HEK293T (cell line): ENCODE data around the gene ATP9A.

Experiments
- BHLHE40 ChIP-seq: fragments of 450-650 bp; IDR thresholded peaks from 2 replicates; pipeline ENCODE4 v1.6.1; 2016; ENCODE audit warnings: mild to moderate bottlenecking, moderate library complexity, borderline replicate concordance
- FOXM1 ChIP-seq: fragments of 450-650 bp; IDR thresholded peaks from 2 replicates; pipeline ENCODE4 v1.6.1; 2017; ENCODE audit warnings: mild to moderate bottlenecking, borderline replicate concordance
- SP1 ChIP-seq: fragments of 450-650 bp; IDR thresholded peaks from 2 replicates; pipeline ENCODE4 v1.6.1; 2017

DNA sequence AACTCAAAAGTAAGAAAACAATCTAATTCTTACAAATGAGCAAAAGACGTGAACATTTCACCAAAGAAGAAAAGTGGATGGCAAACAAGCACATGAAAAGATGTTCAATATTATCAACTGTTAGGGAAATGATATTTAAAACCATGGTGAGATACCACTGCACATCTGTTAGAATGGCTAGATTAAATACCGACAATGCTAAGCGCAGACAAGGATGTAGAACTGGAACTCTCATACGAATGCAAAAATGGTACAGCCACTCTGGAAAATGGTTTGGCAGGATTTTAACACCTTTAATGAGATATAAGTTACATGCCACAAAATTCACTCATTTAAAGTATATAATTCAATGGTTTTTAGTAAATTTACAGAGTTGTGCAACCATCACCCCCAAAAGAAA, 181.0 kb downstream of the ATP9A start:
- no peak for TF ChIP-seq BHLHE40
- TF ChIP-seq SP1 = no peak
- TF ChIP-seq FOXM1 = no peak
